Activated CD4-positive, alpha-beta T cell treated with anti-CD3 and anti-CD28 coated beads for 36 hours (primary cell): ENCODE data around the gene GJA4. TPM values are rescaled to one million over a fixed set of nuclear protein-coding genes. Genes with fewer than 3 reads are reported as not detected.

Source experiments
- ATAC-seq: fragments of 200-7000 bp; cut with Tn5 transposase; one replicate; pipeline ENCODE4 v1.10.0; 2021; ENCODE audit warnings: mild to moderate bottlenecking, moderate library complexity
- CTCF ChIA-PET: fragments of 350-600 bp; sonication (Branson Sonifier 250); formaldehyde crosslinking; loops from one replicate; lab custom pipeline; 2021; ENCODE audit warnings: antibody characterized with exemption; lab: Charles Lee
- POLR2A ChIA-PET: fragments of 350-600 bp; sonication (Branson Sonifier 250); formaldehyde crosslinking; loops from one replicate; lab custom pipeline; 2021; ENCODE audit warnings: antibody characterized with exemption, inconsistent platforms; lab: Charles Lee
- DNase-seq: peaks from one replicate; pipeline ENCODE4 v3.0.0-alpha.2; 2020
- H3K27ac Mint-ChIP-seq: one replicate; pipeline ENCODE4 v1.8.0; 2021; ENCODE audit warnings: mixed read lengths
- H3K27me3 Mint-ChIP-seq: one replicate; pipeline ENCODE4 v1.8.0; 2021; ENCODE audit warnings: mixed read lengths
- H3K36me3 Mint-ChIP-seq: one replicate; pipeline ENCODE4 v1.8.0; 2021; ENCODE audit warnings: low read depth, mixed read lengths
- H3K4me1 Mint-ChIP-seq: one replicate; pipeline ENCODE4 v1.8.0; 2021; ENCODE audit warnings: mixed read lengths
- H3K4me3 Mint-ChIP-seq: one replicate; pipeline ENCODE4 v1.8.0; 2021; ENCODE audit warnings: mild to moderate bottlenecking, moderate library complexity, mixed read lengths
- H3K9me3 Mint-ChIP-seq: one replicate; pipeline ENCODE4 v1.8.0; 2021; ENCODE audit warnings: low read depth, mixed read lengths
- intact Hi-C, 2 experiments: fragments of 100-400 bp; cut with DNase I in 1 of 2; cut with micrococcal nuclease in 1 of 2; formaldehyde crosslinking; loops; one replicate each; pipeline versions ENCODE4 v1.14.2 to v1.15.1; 2022 to 2024; cut with DNase I, micrococcal nuclease
- total RNA-seq, 2 experiments: library from RNA; stranded (reverse); gene quantifications; one replicate each; pipeline ENCODE4 v1.2.3, GENCODE V29; 2021

Gene GJA4
- total RNA-seq, 2 experiments from 2014 or later = not detected

DNA sequence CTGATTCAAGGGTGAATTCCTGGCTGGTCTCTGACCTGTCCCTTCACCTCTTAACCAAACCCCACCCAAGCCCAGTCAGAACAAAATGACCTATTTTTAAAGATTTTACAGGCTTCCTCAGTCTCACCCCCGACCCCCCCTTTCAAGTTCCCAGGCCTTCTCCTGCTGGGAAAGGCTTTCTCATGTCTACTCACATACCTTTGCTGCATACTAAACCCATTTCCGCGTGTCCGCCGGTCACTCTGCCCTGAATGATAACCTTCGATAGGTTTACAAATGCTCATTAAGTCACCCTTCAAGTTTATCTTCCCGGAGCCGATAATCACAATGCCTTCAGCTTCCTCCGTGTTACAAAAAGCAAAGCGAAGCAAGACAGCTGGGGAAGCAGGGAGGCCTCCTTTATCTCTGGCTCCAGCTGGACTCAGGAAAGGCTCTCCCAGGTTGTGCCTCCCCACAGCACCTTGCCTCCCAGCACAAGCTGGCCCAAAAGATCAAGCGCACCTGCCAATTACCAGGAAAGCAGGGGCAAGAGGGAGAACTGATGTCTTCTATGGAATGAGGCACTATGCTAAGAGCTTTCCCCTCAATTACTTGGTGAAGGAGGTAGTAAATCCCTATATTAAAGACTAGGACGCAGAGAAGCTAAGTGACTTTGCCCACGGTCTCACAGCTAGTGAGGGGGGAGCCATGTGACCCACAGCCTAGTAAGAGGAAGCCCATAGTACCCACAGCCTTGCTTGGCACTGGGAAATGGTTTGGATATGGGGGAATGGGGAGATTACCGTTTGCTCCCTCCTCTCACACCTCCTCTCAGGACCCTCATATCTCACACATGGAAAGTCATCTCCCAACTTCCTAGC lies 50.8 kb downstream of the GJA4 start:
- H3K4me3 Mint-ChIP-seq = no peak overlapping the region
- ATAC-seq = no peak
- ChIA-PET POLR2A (no interaction called here), CTCF (interaction anchor here (1.1 to 3.7 kb wide), 2 partner anchors 9 to 57 kb away, joined by 3 to 18 read pairs; no protein-coding TSS in a partner anchor)
- H3K36me3 Mint-ChIP-seq = peaks cover 8% of the 10 kb centered on the region
- no peak overlapping the region for H3K27ac Mint-ChIP-seq
- H3K9me3 Mint-ChIP-seq = no peaks in the 10 kb centered on the region
- no peak for DNase-seq
- intact Hi-C loops = no loop called here
- no peaks in the 10 kb centered on the region for H3K27me3 Mint-ChIP-seq
- H3K4me1 Mint-ChIP-seq = no peaks in the 10 kb centered on the region

DNA sequence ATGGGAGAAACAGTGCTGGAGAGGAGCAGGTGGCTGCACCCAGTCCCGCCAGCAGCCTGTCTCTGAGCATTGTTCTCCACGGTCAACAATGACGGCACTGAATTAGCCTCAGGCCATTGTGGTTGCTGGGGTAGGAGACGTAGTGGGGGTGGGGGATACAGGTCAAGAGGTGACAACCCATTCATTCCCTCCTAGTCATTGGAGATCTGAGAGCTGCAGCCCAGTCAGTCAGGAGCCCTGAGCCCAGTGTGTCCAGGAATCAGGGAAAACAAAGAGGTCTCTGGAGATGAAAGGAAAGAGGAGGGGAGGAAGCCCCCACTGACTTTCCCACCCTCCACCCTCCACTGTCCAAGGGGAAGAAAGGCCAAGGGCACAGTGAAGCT lies 51.4 kb downstream of the GJA4 start:
- POLR2A ChIA-PET = no interaction called here
- intact Hi-C loops = no loop called here
- Mint-ChIP-seq H3K27me3 (no peaks in the 10 kb centered on the region), H3K4me3 (no peak overlapping the region), H3K36me3 (peaks cover 10% of the 10 kb centered on the region), H3K4me1 (peaks cover 1% of the 10 kb centered on the region), H3K27ac (no peak overlapping the region), H3K9me3 (no peaks in the 10 kb centered on the region)
- CTCF ChIA-PET = interaction anchor here (0.7 to 3.7 kb wide), 4 partner anchors 9 to 58 kb away, joined by 3 to 18 read pairs (median 4); no protein-coding TSS in a partner anchor
- DNase-seq (no peak), ATAC-seq (no peak)

Other genes starting within 250 kb of the GJA4 start
- gene GJB5, start 38.0 kb upstream of the GJA4 start, total RNA-seq = not detected
- gene GJB4, start 33.3 kb upstream of the GJA4 start, total RNA-seq = not detected
- not detected for gene GJB3, start 11.8 kb upstream of the GJA4 start, total RNA-seq
- gene SMIM12, start 66.8 kb downstream of the GJA4 start, total RNA-seq = 10 to 100 TPM; 42.4 to 45.0 TPM
- gene DLGAP3, start 136.7 kb downstream of the GJA4 start, total RNA-seq = under 1 TPM; 0.63 to 0.66 TPM
- gene TMEM35B, start 192.3 kb downstream of the GJA4 start, total RNA-seq = 10 to 100 TPM; 15.8 to 19.0 TPM
- gene ZMYM6, start 238.9 kb downstream of the GJA4 start, total RNA-seq = 10 to 100 TPM; 16.7 to 17.1 TPM